T-cell (primary cell): ENCODE measurements around the gene CRACR2A. TPM values are rescaled to one million over a fixed set of nuclear protein-coding genes. Genes with fewer than 3 reads are reported as not detected.
A peak's percentile ranks its signal among the peaks of the same experiment; 100 is the strongest.

Experiments used
- ATAC-seq, 4 experiments: fragments of 200-7000 bp in 3 of 4; fragments of 150-1000 bp in 1 of 4; cut with Tn5 transposase; replicated peaks in 1 of 4; 1 replicate in 3 of 4; 2 replicates in 1 of 4; pipeline ENCODE4 v1.10.0; 2021; ENCODE audit warnings: moderate library complexity in 3 of 4, mild to moderate bottlenecking in 2 of 4, moderate number of reproducible peaks in 1 of 4
- CTCF ChIA-PET, 2 donors: fragments of 300-600 bp; sonication (Branson Sonifier 250); formaldehyde crosslinking; loops; one replicate each; lab custom pipeline; 2022; ENCODE audit warnings: antibody characterized with exemption in 2 of 2; lab: Charles Lee
- POLR2A ChIA-PET, 2 donors: fragments of 300-600 bp; sonication (Branson Sonifier 250); formaldehyde crosslinking; loops; one replicate each; lab custom pipeline; 2022; ENCODE audit warnings: antibody characterized with exemption in 2 of 2; lab: Charles Lee
- DNase-seq, 35 experiments: peaks; one replicate each; pipeline versions ENCODE4 v3.0.0 to v3.0.0-alpha.2; 2013 to 2023
- H3K27ac ChIP-seq: one replicate; pipeline ENCODE4 v1.5.1; 2013; ENCODE audit warnings: low read length
- H3K27me3 ChIP-seq, 2 experiments: replicated peaks in 1 of 2; 1 replicate in 1 of 2; 2 replicates in 1 of 2; pipeline versions ENCODE4 v1.6.1 to v1.7.0; 2013; ENCODE audit warnings: low read length in 1 of 2, mixed read lengths in 1 of 2; ENCODE audit not compliant: control insufficient read depth in 2 of 2, insufficient read depth in 2 of 2; ENCODE audit errors: extremely low read depth in 1 of 2
- H3K36me3 ChIP-seq, 2 donors: 1 replicate in 1 of 2; 2 replicates in 1 of 2; pipeline versions ENCODE4 v1.6.1 to v1.7.0; 2013; ENCODE audit warnings: low read length in 1 of 2; ENCODE audit not compliant: control insufficient read depth in 2 of 2, insufficient read depth in 1 of 2; ENCODE audit errors: extremely low read depth in 1 of 2
- H3K4me1 ChIP-seq, 2 experiments: 1 replicate in 1 of 2; 2 replicates in 1 of 2; pipeline versions ENCODE4 v1.6.1 to v1.7.0; 2013; ENCODE audit warnings: low read length in 2 of 2, mixed read lengths in 1 of 2; ENCODE audit not compliant: insufficient read depth in 2 of 2, control insufficient read depth in 1 of 2; ENCODE audit errors: extremely low read depth in 1 of 2
- H3K4me3 ChIP-seq, 2 donors: 1 replicate in 1 of 2; 2 replicates in 1 of 2; pipeline versions ENCODE4 v1.5.1 to v1.7.0; 2013; ENCODE audit warnings: mild to moderate bottlenecking in 2 of 2, low read length in 1 of 2, moderate library complexity in 1 of 2; ENCODE audit not compliant: control insufficient read depth in 1 of 2; ENCODE audit errors: extremely low read depth in 1 of 2
- H3K9me3 ChIP-seq: 2 replicates; pipeline ENCODE4 v1.7.0; 2013
- H3K27ac Mint-ChIP-seq, 2 donors: one replicate each; pipeline ENCODE4 v1.8.0; 2020 to 2021; ENCODE audit warnings: mild to moderate bottlenecking in 2 of 2, mixed read lengths in 2 of 2
- H3K27me3 Mint-ChIP-seq, 2 donors: one replicate each; pipeline ENCODE4 v1.8.0; 2021 to 2022; ENCODE audit warnings: mixed read lengths in 2 of 2
- H3K36me3 Mint-ChIP-seq: one replicate; pipeline ENCODE4 v1.8.0; 2021; ENCODE audit warnings: mixed read lengths
- H3K4me1 Mint-ChIP-seq, 3 donors: one replicate each; pipeline ENCODE4 v1.8.0; 2020 to 2022; ENCODE audit warnings: mixed read lengths in 3 of 3, mild to moderate bottlenecking in 1 of 3
- H3K4me3 Mint-ChIP-seq, 3 donors: one replicate each; pipeline ENCODE4 v1.8.0; 2020 to 2022; ENCODE audit warnings: mild to moderate bottlenecking in 3 of 3, mixed read lengths in 3 of 3, moderate library complexity in 3 of 3
- H3K9me3 Mint-ChIP-seq, 3 donors: one replicate each; pipeline ENCODE4 v1.8.0; 2020 to 2022; ENCODE audit warnings: mixed read lengths in 3 of 3
- WGBS: methylation state at CpG from one replicate; pipeline ENCODE4 v1.1.5; 2013; ENCODE audit warnings: missing lambda C conversion rate; ENCODE audit not compliant: insufficient coverage; 5-methylcytosine and 5-hydroxymethylcytosine counted together
- total RNA-seq, 35 experiments: library from RNA in 6 of 35; stranded (reverse) in 6 of 35; fragments of 120-200 nt in 1 of 35; gene quantifications; one replicate each; pipeline versions ENCODE4 v1.2.1 to v1.2.4 and lab custom pipeline; 2013 to 2026

CRACR2A gene
- total RNA-seq, 5 donors from 2014 or later (not counting 1 experiment from before 2014, with no cell fraction given), result 38.3 to 47.0 (median 40.6) TPM

- WGBS, result no CpG with 5 or more reads among the region's 3 CpGs
- H3K27ac ChIP-seq, result peak overlapping the region; percentile 13
- no peaks in the 10 kb centered on the region for H3K27me3 Mint-ChIP-seq
- H3K27ac Mint-ChIP-seq, result peak overlapping the region; percentile 37 to 99
- peaks cover 38 to 41% (median 41%) of the 10 kb centered on the region in 3 donors for H3K4me1 Mint-ChIP-seq
- ChIA-PET POLR2A (no interaction called here), CTCF (interaction anchor here in 1 of 2 donors (0.5 kb wide), 1 partner anchor 10 kb away, joined by 4 read pairs; no protein-coding TSS in a partner anchor)
- peaks cover 11% of the 10 kb centered on the region for H3K36me3 Mint-ChIP-seq
- H3K4me3 Mint-ChIP-seq, result no peak overlapping the region
- no peak overlapping the region for H3K4me3 ChIP-seq
- no peaks in the 10 kb centered on the region for H3K9me3 ChIP-seq
- H3K4me1 ChIP-seq, result peaks cover 20 to 38% of the 10 kb centered on the region in 2 experiments
- ATAC-seq, result no peak
- no peaks in the 10 kb centered on the region for H3K27me3 ChIP-seq
- no peaks in the 10 kb centered on the region for H3K9me3 Mint-ChIP-seq
- H3K36me3 ChIP-seq, result no peaks in the 10 kb centered on the region
- no peak for DNase-seq
These were observed 3.0 kb upstream of the CRACR2A start for GRCh38 chr12:3755898-3756297.

GRCh38 chr12:3753544-3754284, 805 bp upstream of the CRACR2A start:
- peaks cover 10% of the 10 kb centered on the region for H3K36me3 Mint-ChIP-seq
- peak overlapping the region; percentile 88 to 96 (median 91) for H3K4me3 Mint-ChIP-seq
- no peaks in the 10 kb centered on the region for H3K27me3 Mint-ChIP-seq
- peak overlapping the region; percentile 98 to 99 for H3K27ac Mint-ChIP-seq
- peak in 1 of 4 experiments; percentile 0 for ATAC-seq
- H3K27ac ChIP-seq, result peak overlapping the region; percentile 91
- no peaks in the 10 kb centered on the region for H3K9me3 Mint-ChIP-seq
- peaks cover 20 to 49% of the 10 kb centered on the region in 2 experiments for H3K4me1 ChIP-seq
- peak in 4 of 35 experiments; percentile 12 to 32 (median 18) for DNase-seq
- no peaks in the 10 kb centered on the region for H3K36me3 ChIP-seq
- peaks cover 56 to 58% (median 56%) of the 10 kb centered on the region in 3 donors for H3K4me1 Mint-ChIP-seq
- H3K9me3 ChIP-seq, result no peaks in the 10 kb centered on the region
- H3K4me3 ChIP-seq, result peak overlapping the region; percentile 66 to 85
- no peaks in the 10 kb centered on the region for H3K27me3 ChIP-seq
- ChIA-PET POLR2A (no interaction called here), CTCF (interaction anchor here in 1 of 2 donors (0.6 to 1.5 kb wide), 3 partner anchors 25 to 145 kb away, joined by 3 to 9 read pairs (median 3); no protein-coding TSS in a partner anchor)
- 20% methylated on average over 7 of the region's 9 CpGs for WGBS

- ChIA-PET POLR2A (interaction anchor here in 1 of 2 donors (0.5 kb wide), 1 partner anchor 26 kb away, joined by 3 read pairs; no protein-coding TSS in a partner anchor), CTCF (interaction anchor here in 1 of 2 donors (1.5 kb wide), 1 partner anchor 23 kb away, joined by 9 read pairs; no protein-coding TSS in a partner anchor)
These were observed 706 bp downstream of the CRACR2A start for GRCh38 chr12:3752096-3752709.

GRCh38 chr12:3751151-3752095, 1.5 kb downstream of the CRACR2A start:
- H3K4me3 Mint-ChIP-seq, result peak overlapping the region; percentile 88 to 96 (median 91)
- DNase-seq (no peak), ATAC-seq (no peak)
- H3K9me3 ChIP-seq, result no peaks in the 10 kb centered on the region
- 67% methylated on average over 9 of the region's 15 CpGs for WGBS
- H3K27me3 Mint-ChIP-seq, result no peaks in the 10 kb centered on the region
- no peaks in the 10 kb centered on the region for H3K27me3 ChIP-seq
- ChIA-PET CTCF (no interaction called here), POLR2A (no interaction called here)
- no peaks in the 10 kb centered on the region for H3K36me3 ChIP-seq
- peak overlapping the region; percentile 96 to 98 for H3K27ac Mint-ChIP-seq
- H3K36me3 Mint-ChIP-seq, result peaks cover 15% of the 10 kb centered on the region
- peak overlapping the region; percentile 91 for H3K27ac ChIP-seq
- peaks cover 56 to 79% (median 74%) of the 10 kb centered on the region in 3 donors for H3K4me1 Mint-ChIP-seq
- H3K4me3 ChIP-seq, result peak overlapping the region; percentile 66 to 77
- peaks cover 27 to 72% of the 10 kb centered on the region in 2 experiments for H3K4me1 ChIP-seq
- H3K9me3 Mint-ChIP-seq, result no peaks in the 10 kb centered on the region

More at GRCh38 chr12:3752096-3752709, 706 bp downstream of the CRACR2A start:
- H3K4me1 ChIP-seq, result peaks cover 25 to 64% of the 10 kb centered on the region in 2 experiments
- Mint-ChIP-seq H3K27ac (peak overlapping the region; percentile 96 to 98), H3K4me1 (peaks cover 56 to 72% (median 68%) of the 10 kb centered on the region in 3 donors), H3K4me3 (peak overlapping the region; percentile 88 to 96 (median 91)), H3K27me3 (no peaks in the 10 kb centered on the region), H3K9me3 (no peaks in the 10 kb centered on the region), H3K36me3 (peaks cover 7% of the 10 kb centered on the region)
- peak; percentile 77 to 81 (median 80) for ATAC-seq
- H3K27me3 ChIP-seq, result no peaks in the 10 kb centered on the region
- under 1% methylated on average over 13 of the region's 18 CpGs for WGBS
- peak; percentile 43 to 80 (median 57) for DNase-seq
- H3K4me3 ChIP-seq, result peak overlapping the region; percentile 66 to 77
- H3K36me3 ChIP-seq, result no peaks in the 10 kb centered on the region
- H3K9me3 ChIP-seq, result no peaks in the 10 kb centered on the region
- H3K27ac ChIP-seq, result peak overlapping the region; percentile 91

GRCh38 chr12:3750616-3751015, 2.3 kb downstream of the CRACR2A start:
- DNase-seq (no peak), ATAC-seq (no peak)
- Mint-ChIP-seq H3K27ac (peak overlapping the region; percentile 96 to 98), H3K4me1 (peaks cover 56 to 82% (median 78%) of the 10 kb centered on the region in 3 donors), H3K4me3 (peak overlapping the region in 1 of 3 donors; percentile 96), H3K9me3 (no peaks in the 10 kb centered on the region), H3K27me3 (no peaks in the 10 kb centered on the region), H3K36me3 (peaks cover 22% of the 10 kb centered on the region)
- CTCF ChIA-PET, result no interaction called here
- Histone ChIP-seq H3K27ac (peak overlapping the region; percentile 91), H3K4me3 (no peak overlapping the region), H3K4me1 (peaks cover 27 to 72% of the 10 kb centered on the region in 2 experiments), H3K36me3 (no peaks in the 10 kb centered on the region), H3K27me3 (no peaks in the 10 kb centered on the region), H3K9me3 (no peaks in the 10 kb centered on the region)
- WGBS, result 88% methylated on average over 3 of the region's 4 CpGs
- POLR2A ChIA-PET, result no interaction called here
